ENCODE data around the gene IPPK.

The IPPK gene

GRCh38 chr9:92679413-92680165, 9.7 kb upstream of the IPPK start:
- no peak overlapping the region for H3K4me3 ChIP-seq (ENCODE audit: control insufficient read depth, low read depth, low read length)
- no peak for DNase-seq (ENCODE audit: low read depth)
- no peak for TF ChIP-seq CTCF (IDR thresholded peaks at IDR 0.05; ENCODE audit: control insufficient read depth, insufficient read depth, low read depth, low read length, missing control alignments)

- TF ChIP-seq CTCF (IDR thresholded peaks at IDR 0.05; ENCODE audit: control insufficient read depth, insufficient read depth, low read depth, low read length, missing control alignments), result no peak
- no peak for DNase-seq (ENCODE audit: low read depth)
- no peak overlapping the region; the same call in 1 of the 2 replicates for H3K4me3 ChIP-seq (ENCODE audit: control insufficient read depth, low read depth, low read length)
Measured at GRCh38 chr9:92671323-92671722, 1.4 kb upstream of the IPPK start.

GRCh38 chr9:92669527-92669889, 423 bp downstream of the IPPK start:
- peak overlapping the region; percentile 87 for H3K4me3 ChIP-seq (ENCODE audit: control insufficient read depth, low read depth, low read length)
- no peak for DNase-seq (ENCODE audit: low read depth)
- no peak for TF ChIP-seq CTCF (IDR thresholded peaks at IDR 0.05; ENCODE audit: control insufficient read depth, insufficient read depth, low read depth, low read length, missing control alignments)

GRCh38 chr9:92668746-92669526, 995 bp downstream of the IPPK start:
- no peak for TF ChIP-seq CTCF (IDR thresholded peaks at IDR 0.05; ENCODE audit: control insufficient read depth, insufficient read depth, low read depth, low read length, missing control alignments)
- H3K4me3 ChIP-seq (ENCODE audit: control insufficient read depth, low read depth, low read length), result peak overlapping the region; percentile 87
- DNase-seq (ENCODE audit: low read depth), result no peak

- no peak for DNase-seq (ENCODE audit: low read depth)
- TF ChIP-seq CTCF (IDR thresholded peaks at IDR 0.05; ENCODE audit: control insufficient read depth, insufficient read depth, low read depth, low read length, missing control alignments), result no peak
- H3K4me3 ChIP-seq (ENCODE audit: control insufficient read depth, low read depth, low read length), result no peak overlapping the region
Measured at GRCh38 chr9:92666912-92667532, 2.9 kb downstream of the IPPK start.

GRCh38 chr9:92666236-92666635, 3.7 kb downstream of the IPPK start:
- no peak overlapping the region for H3K4me3 ChIP-seq (ENCODE audit: control insufficient read depth, low read depth, low read length)
- no peak for TF ChIP-seq CTCF (IDR thresholded peaks at IDR 0.05; ENCODE audit: control insufficient read depth, insufficient read depth, low read depth, low read length, missing control alignments)
- DNase-seq (ENCODE audit: low read depth), result no peak

Data from AG09309 (cell line).